ENCODE measurements around the gene CDNF.

GRCh38 chr10:14873090-14873760 is 35.4 kb upstream of the CDNF start:
- TF ChIP-seq TAF1 (IDR thresholded peaks at IDR 0.05; ENCODE audit: borderline replicate concordance, low read depth, low read length) (no peak), CTCF (IDR thresholded peaks at IDR 0.05) (no peak), EP300 (IDR thresholded peaks at IDR 0.05; ENCODE audit: borderline replicate concordance in 1 of 2, low read depth in 1 of 2, low read length in 1 of 2) (no peak), YY1 (IDR thresholded peaks at IDR 0.05; ENCODE audit: low read depth) (no peak), NRF1 (IDR thresholded peaks at IDR 0.05; ENCODE audit: low read depth, low read length) (no peak), JUND (IDR thresholded peaks at IDR 0.05) (0 out of 2 replicates have a peak, but pooled peaks have one; percentile 22)
